CD4-positive, alpha-beta T cell treated with Interleukin-15 for 4 hours (primary cell): Measurements from ENCODE around the gene ONECUT3.

Source experiments
- DNase-seq: peaks from one replicate; pipeline ENCODE4 v3.0.0-alpha.2; 2020; ENCODE audit warnings: low spot score

Gene ONECUT3

DNA sequence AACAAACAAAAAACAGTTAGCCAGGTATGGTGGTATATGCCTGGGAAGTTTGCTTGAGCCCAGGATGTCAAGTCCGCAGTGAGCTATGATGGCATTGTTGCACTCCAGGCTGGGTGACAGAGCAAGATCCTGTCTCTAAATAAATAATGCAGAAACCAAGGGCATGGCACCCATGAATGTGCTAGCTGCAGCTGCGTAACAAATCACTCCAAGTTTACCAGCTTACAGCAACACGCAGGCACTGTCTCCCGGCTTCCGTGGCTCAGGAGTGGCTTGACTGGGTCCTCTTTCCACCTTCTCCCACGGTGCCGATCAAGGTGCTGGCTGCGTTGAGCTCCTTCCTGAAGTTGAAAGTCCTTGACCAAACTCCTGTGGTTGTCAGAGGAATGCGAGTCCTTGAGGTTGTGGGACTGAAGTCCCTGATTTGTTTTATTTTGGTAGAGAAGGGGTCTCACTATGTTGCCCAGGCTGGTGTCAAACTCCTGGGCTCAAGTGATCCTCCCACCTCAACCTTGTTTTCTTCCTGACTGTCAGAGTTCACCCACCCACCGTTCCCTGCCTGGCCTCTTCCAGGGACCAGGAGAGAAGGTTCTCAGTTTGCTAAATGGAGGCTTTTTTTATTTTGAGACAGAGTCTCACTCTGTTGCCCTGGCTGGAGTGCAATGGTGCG, 13.2 kb upstream of the ONECUT3 start:
- no peak for DNase-seq

DNA sequence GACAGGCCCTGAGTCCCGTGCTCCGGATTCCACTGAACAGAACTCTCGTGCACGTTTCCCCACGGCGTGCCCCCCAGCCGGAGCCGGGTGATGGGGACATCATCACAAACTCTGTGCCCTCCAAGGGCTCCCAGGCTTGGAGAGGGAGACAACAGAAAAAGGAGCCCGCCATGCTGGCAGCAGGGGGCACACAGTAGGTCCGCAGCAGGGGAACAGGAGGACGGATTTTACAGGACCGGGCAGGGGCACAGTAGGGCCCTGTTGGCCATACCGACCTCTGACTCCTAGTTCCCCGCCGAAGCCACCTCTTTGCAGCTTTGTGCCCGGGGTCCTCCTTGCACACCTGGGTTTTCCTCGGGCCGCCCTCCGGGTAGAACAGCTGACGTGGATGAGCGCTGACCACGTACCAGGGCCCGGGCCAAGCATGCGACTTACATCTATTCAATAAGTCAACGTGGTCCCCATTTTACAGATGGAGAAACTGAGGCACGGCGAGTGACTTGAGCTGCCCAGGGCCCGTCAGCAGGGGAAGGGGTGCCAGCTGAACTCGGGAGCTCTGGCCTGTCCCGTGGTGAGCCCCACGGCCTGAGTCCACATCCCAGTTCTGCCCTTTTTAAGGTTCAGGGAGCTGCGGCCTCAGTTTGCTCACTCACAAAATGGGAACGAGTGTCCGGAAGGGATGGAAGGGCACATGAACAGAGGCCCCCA, 10.2 kb upstream of the ONECUT3 start:
- no peak for DNase-seq

DNA sequence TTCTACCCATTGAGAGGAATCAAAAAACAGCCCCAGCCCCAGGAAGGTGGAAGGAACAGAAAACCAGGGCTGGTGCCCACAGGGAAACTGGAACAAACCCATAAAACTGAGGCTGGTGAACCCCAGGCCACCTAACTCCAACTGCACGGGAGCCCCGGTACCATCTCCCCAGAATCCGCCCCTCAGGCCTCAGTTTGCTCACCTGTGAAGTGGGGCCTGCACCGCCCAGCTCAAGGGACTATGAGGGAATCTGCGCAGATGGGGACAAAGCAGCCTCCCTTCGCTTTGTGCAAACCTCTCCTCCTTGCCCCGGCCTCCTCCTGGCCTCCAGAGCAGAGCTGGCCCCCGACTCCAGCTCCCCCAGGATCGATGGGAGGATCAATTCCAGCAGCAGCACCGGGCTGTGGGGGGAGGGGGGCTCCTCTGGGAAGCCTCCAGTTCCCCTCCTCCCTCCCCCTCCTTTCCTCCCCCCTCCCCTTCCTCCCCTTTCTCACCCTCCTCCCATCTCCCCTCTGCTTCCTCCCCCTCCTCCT, 9.1 kb upstream of the ONECUT3 start:
- no peak for DNase-seq

DNA sequence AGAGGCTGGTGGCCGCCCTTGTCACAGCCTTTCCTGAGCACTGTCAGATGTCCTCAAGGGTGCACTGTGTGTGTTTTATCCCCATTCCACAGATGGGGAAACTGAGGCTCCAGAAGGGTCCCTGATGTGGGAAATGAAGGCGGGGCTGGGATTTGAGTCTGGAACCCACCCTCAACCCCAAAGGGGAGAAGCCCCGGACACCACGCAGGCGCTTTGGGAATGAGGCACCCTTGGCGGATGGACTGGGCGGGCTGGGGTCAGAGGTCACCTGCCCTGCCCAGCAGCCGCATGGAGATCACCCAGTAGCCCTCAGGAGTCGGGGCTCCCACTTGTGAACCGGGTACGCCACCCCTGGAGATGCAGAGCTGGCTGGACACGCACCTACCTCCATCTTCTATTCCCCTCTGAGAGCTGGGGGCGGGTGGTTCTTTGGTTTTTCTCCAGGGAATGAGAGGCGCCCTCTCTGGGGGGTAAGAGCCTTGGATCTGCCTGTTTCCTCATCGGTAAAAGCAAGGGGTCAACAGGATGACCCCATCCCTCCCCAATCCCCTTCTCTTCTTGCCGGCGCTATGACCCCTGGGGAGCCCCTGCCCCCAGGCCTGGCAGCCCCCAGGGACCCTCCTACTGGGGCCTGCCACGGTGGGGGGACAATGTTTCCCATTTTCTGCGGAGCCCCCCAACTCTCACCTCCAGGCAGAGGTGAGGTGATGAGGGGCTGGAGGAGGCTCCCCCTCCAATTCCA, 8.3 kb upstream of the ONECUT3 start:
- DNase-seq = no peak

DNA sequence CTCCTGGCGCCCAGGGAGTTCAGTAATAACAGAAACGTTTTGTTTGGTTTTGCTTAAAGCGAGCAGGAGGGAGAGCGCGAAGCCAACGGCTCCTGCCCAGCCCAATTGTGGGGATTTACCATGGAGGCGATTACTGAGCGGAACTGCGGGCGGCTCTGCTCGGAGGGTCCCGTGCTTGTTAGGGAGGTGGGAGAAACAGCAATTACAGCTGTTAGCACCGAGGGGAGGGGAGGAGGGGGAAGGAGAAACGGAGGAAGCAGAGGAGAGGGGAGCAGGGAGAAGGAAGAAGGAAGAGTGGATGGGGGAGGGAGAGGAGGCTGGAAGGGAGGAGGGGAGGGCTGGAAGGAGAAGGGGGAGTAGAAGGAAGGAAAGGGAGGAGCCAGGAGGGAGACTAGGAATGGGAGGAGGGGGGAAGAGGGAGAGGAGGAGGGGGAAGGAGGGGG, 7.7 kb upstream of the ONECUT3 start:
- DNase-seq = no peak

DNA sequence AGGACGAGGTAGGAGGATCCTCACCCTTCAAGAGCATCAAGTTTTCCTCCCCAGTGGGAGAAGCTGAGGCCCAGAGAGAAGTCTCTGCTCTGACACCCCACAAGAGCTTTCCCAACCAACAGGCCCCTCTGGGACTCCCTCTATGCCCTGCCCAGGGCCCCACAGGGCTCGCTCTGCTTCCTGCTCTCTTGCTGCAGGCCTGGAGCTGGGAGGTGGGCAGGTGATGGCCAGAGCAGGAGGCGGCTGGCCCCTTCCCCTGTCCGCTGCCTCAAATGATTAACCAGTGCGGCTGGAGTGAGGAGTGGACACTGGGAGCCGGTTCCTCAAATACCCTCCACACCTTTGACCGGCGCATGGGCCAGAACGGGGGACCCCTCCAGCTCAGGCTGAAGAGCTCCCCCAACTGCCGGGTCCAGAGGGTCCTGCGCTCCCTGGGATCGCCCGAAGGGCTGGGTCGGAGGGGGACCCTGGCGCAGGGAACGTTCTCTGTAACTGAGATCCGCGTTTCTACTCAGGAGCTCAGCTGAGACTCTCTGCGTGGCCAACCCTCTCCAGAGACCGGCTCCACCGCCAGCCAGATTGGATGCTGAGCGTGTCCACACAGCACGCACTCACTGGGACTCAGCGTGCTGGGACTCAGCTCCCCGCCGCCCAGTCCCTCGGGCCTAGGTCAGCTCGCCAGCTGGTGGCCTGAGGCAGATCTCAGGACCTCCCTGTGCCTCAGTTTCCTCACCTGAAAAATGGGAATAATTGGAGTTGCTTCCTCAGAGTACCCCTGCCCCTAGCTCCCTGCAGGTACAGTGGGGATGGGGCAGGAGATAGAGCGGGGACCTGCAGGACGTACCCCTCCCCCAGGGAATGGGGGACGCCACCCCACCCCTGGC, 6.7 kb upstream of the ONECUT3 start:
- DNase-seq = no peak

DNA sequence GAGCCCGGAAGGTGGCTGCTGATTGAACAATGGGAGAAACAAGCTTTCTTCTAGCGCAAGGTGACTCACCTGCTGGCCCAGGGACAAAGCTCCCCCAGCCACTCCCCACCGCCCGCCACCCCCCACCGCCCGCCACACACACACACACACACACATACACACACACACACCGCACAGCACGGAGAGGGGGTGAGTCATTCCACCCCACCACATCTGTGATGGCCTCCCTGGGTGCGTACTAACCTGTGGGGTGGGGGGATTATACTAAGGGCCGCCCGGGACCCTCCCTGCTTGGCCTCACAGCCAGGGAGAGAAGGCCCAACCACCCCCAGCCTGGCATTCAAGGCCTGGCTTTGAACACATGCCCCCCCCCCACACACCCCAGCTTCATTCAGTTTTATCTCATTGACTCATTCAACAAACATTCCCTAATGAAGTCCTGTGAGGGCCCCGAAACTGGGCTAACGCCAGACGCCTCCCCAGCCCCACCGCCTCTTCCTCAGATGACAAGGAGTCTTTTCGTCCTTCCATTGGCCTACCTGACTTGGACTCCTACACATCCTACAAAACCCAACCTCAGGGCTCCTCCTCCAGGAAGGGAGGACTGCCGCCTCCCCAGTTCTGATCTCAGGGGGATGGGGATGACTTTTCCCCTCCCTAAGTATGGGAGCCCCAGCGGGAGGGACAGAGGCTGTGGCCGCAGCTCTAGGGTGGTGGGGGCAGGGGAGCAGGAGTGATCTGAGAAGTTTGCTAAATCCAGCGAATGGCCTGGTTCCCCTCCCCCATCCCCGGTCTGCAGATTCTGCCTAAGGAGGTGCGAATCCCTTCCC, 5.8 kb upstream of the ONECUT3 start:
- peak; percentile 65 for DNase-seq

DNA sequence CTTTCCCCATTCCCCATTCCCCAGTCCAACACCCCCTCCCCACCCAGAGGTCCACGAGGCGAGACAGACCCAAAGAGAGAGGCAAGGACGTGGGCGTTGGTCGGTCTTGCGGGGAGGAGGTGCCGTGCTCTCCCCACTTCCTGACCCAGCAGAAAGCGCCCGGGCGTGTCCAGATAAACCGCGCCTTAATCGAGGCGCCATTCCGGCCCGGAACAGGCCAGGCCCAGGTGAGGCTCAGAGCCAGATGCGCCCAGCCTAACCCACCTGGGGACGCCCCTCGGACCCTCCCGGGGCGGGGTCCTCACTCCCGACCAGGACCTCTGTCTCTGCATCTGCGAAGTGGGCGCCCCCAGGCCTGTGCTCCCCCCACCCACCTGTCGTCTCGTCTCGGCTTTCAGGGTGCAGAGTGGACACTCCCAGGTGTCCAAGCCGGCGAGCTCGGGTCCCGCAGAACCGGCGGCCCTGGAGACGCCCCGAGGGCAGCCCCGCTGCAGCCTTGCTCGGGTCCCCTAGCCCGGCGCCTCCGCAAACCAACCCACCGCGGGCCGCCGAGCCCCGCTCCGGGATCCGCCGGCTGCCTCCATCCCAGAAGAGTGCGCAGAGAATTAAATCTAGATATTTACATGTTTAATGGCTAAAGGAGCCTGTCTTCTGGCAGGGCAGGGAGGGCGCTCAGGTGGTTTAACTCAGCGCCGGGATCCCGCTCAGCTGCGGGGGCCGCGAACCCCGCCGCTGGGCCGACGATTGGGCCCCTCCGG, 5.0 kb upstream of the ONECUT3 start:
- no peak for DNase-seq

DNA sequence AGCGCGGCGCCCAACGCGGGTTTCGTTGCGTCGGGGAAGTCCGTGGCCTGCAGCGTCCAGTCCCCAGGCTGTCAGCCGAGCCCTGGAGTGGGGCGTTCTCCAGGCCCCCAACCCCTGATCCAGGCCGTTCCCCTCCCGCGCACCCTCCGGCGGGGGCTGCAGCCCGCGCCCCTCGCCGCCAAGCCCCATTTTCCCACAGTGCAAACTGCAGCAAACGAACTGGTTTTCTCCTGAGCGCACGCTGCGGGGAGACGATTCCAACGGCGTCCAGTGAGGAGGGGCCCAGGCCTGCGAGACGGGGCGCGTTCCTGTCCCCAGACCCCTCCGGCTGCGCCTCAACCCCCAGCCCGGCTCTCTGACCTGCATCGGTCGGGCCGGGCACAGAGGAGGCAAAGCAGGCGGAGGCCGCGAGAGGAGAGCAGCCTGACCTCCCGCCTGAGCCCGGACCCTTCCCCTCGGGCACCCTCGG, 4.4 kb upstream of the ONECUT3 start:
- no peak for DNase-seq

DNA sequence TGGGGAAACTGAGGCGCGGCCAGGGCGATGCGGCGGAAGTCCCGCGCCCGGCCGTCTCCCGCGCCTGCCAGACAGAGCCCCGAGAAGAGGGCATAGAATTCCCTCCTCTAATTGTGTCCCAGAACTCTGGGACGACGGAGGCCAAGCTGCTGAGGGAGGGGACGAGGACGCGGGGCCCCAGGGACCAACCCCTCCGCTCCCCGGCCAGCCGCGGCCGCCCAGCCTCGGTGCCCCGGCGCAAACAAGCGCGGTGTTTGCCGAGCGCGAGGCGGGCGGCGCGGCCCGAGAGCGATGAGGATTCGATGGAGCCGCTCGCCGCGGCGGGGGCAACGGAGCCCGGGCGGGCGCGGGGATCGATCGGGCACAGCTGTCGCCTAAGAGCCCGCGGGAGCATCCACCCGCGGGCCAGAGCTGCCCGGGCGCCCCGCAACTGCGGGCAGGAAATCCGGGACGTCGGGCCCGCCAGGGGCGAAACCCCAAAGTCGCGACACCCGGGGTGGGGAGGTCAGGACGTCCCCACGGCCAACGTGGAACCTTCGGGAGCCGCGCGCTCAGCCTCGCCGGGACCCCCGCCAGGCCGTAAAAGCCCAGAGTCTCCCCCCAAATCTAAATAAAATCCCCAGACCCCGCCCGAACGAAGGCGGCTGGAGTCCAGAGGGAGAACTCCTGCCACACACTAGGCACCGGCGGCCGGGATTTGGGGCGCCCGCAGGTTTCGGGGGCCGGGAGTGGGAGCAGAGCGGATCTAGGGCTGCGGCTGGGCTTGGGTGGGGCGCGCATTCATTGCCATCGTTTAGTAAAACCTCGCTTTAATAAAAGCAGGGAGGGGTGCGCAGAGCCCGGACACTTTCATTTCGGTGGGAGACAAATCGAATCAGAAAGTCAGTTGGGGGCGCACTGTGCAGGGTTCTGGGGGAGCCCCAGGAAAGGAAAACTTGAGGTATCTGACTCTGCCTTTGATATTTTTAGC, 3.6 kb upstream of the ONECUT3 start:
- DNase-seq = no peak

DNA sequence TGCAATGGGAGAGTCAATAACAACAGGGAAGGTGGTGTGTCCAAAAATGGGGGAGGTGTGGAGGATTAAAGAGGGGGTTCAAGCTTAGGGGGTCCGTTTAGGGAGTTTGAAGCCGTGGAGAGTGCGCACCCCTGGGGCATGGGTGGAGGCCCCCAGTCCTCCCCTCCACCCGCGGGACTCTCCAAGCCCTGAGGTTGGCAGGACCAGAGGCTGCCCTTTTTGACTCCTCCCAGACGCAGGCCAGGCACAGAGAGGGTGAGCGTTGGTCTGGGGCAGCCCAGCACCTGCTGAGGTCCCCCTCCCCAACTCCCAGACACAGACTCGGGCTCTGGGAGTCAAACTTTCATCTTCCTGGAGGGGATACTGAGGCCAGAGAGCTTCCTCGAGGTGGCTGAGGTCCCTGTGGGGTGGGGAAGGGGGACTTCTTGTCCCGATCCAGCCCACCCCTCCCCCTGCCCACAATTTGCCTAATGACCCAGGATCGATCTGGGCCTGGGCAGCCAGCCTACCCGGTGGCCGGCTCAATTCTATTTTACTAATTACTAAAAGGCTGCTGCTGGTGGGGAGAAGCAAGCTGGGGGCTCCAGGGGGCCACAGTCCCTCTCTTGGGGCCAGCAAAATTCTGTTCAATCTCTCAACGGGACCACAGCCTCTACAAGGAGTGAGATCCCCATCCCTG, 2.8 kb upstream of the ONECUT3 start:
- DNase-seq = no peak

DNA sequence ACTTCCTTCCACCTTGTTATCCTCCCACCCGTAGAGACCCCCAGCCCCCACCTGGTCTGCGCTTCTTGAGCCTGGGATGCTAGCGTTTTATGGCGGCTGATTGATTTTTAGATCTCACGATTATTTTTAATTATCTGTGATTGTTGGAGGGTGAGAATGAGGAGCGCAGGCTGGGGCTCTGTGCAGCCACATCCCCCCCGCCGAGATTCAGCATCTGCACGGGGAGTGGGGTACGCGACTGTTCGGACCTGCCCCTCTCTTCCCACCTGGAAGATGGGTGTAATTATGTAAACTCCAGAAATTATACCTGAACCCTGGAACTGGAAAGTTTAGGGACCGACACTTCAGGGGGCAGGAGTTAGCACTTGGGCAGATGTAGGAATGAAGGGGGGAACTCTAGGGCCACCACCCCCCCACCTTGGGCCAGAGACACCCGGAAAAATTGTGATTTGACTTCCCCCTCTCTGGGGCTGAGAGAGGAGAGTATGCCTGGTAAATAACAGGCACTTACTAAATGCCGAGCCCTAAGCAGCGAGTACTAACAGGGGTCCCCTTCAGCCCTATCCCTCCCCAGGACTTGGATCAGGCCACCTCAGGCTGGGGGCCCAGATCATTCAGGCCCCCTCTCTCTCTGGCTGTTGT, 1.8 kb upstream of the ONECUT3 start:
- DNase-seq = no peak

DNA sequence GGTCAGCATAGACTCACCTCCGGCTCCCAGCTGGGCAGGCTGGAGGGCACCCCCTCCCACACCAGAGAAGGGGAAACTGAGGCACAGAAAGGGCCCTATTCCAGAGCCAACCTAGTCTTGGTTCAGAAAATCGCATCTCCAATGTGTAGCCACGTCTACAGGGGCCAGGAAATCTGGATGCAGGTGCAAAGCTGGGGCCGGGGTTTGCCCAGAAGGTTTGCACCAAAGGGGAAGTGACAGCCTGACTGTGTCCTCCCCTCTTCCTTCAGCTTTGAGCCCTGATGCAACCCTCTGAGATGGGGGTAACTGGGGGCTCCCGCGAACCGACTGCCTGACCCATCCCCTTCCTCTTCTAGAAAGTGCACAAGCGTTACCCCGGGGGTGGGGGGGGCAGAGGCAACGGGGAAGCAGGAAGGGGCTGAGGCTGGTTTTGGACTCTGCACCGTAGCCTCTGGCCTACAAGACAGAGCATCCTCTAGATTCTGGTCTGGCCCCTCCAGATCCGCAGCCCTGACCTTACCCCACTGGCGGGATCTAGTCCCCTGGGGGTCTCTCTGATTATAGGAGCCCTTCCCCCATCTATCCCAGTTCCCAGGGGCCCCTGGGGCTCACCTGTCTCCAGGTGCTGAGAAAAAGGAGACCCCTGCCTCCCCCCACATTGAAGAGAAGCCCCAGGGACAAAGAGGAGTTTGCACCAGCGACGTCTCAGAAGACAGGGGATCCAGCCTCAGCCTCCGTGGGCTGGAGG, 1.1 kb upstream of the ONECUT3 start:
- DNase-seq = no peak

DNA sequence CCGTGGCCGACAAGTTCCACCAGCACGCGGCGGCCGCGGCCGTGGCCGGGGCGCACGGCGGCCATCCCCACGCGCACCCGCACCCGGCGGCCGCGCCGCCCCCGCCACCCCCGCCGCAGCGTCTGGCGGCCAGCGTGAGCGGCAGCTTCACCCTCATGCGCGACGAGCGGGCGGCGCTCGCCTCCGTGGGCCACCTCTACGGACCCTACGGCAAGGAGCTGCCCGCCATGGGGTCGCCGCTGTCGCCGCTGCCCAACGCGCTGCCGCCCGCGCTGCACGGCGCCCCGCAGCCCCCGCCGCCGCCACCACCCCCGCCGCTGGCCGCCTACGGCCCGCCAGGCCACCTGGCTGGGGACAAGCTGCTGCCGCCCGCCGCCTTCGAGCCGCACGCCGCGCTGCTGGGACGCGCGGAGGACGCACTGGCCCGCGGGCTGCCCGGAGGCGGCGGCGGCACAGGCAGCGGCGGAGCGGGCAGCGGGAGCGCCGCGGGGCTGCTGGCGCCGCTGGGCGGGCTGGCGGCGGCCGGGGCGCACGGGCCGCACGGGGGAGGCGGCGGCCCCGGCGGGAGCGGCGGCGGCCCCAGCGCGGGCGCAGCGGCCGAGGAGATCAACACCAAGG, 821 bp downstream of the ONECUT3 start:
- no peak for DNase-seq

DNA sequence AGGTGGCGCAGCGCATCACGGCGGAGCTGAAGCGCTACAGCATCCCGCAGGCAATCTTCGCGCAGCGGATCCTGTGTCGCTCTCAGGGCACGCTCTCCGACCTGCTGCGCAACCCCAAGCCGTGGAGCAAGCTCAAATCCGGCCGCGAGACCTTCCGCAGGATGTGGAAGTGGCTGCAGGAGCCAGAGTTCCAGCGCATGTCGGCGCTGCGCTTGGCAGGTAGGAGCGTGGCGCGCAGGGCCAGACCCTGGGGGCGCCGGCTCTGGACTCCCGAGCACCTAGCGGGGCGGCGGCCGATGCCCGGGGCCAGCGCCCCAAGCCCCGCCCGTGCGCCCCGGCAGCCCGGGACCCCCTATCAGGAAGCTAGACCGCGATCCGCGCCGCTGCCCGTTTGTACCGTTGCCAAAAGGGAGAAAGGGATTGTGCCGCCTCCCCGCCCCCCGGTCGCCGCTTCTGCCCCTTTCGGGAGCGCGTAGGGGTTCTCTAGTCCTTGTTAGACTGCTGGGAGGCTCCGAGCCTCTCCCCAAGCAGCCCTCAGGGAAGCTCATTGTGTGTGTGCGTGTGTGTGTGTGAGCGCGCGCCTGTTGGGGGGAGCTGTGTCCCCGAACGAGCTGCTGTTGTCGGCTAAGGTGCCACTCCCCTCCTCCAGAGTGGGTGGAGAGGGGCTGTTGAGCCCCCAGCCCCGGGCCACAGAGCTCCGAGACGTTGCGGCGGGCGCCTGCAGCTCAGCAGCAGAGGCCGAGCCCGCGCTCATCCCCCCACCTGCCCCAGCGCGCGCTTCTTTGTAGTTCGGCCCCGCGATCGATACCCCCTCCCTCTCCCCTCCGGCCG, 1.5 kb downstream of the ONECUT3 start:
- no peak for DNase-seq
